ENCODE measurements around the gene OR2AG1.

Gene OR2AG1, protein sequence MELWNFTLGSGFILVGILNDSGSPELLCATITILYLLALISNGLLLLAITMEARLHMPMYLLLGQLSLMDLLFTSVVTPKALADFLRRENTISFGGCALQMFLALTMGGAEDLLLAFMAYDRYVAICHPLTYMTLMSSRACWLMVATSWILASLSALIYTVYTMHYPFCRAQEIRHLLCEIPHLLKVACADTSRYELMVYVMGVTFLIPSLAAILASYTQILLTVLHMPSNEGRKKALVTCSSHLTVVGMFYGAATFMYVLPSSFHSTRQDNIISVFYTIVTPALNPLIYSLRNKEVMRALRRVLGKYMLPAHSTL

DNA sequence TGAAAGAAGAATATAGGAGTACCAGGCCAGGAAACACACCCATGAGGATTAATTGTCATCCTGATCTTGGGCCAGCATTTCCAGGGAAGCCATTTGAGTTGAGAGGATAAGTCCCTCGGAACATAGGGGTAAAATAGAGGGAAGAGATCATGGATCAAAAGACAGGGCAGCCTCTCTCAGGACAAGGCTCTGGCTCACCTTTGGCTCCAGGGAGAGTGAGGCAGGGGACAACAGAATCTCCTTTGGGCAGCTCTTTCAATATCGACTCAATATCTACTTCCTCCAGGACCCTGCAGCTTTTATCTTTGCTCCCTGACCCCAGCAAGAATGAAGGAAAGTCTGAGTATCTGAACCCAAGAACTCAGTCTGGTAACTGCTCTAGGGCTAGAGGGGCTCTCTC is at the start of gene OR2AG1:
TSS of gene OR2AG1 (plus strand) at position 301 of the 400 bp plus-strand sequence. CDS start 2,018 bp downstream, outside the sequence.
- DNase-seq, result no peak

GRCh38 chr11:6733326-6734275 is 49.2 kb upstream of the OR2AG1 start:
- DNase-seq, result no peak

GRCh38 chr11:6734616-6735015 is 48.2 kb upstream of the OR2AG1 start:
- no peak for DNase-seq

DNA sequence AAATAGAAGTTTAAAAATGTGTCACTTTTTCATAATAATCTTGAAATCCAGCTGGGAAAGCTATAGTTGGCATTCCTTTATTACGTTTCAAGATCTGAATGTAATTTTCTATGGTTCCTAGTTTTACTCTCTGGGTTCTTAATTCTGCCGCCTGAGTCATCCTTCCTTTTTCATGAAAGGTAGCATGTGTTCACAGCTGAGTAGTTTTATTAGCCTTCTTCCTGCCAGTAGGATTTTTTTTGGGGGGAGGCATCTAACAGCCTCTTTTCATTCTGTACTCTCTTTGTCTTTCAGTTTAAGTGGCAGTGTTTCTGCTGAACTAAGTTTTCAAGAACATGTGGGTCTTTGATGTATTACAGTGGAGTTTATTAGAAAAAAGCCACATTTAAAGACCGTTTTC is 47.5 kb upstream of the OR2AG1 start:
- DNase-seq, result no peak

DNA sequence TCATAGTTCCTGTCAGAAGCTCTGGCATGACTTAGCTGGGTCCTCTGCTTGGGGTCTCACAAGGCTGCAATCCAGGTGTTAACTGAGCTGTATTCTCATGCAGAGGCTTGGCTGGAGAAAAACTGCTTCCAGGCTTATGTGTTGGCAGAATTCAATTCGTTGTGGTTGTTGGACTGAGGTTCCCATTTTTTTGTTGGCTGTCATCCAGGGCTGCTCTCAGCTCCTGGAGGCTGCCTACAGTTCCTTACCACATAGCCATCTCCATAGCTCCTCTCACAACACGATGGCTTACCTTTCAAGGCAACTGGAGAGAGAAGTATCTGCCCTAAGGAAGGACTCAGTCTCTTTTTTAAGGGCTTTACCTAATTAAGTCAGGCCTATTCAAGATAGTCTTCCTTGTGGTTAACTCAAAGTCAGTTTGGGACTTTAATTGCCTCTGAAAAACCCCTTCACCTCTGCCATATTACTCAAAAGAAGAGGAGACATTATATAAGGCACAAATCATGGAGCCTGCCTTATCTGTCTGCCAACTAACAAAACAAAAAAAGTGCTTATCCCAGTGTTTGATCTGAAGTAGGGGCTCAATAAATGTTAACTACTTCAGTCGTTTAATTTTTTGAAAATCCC is 46.2 kb upstream of the OR2AG1 start:
- DNase-seq, result no peak

GRCh38 chr11:6737872-6738466 is 44.9 kb upstream of the OR2AG1 start:
- DNase-seq, result peak; percentile 7

- DNase-seq, result no peak
Measured at GRCh38 chr11:6738590-6738989, 44.2 kb upstream of the OR2AG1 start.

DNA sequence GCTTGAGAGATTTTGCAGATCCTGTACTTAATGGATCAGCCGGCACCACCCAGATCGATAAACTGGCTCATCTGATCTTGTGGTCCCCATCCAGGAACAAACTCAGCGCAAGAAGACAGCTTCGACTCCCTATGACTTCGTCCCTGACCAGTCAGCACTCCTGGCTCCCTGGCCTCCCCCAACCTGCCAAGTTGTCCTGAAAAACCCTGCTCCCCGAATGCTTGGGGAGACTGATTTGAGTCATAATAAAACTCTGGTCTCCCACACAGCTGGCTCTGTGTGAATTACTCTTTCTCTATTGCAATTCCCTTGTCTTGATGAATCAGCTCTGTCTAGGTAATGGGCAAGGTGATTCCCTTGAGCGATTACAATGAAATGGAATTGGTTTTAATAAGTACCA is 40.6 kb upstream of the OR2AG1 start:
- no peak for DNase-seq

DNA sequence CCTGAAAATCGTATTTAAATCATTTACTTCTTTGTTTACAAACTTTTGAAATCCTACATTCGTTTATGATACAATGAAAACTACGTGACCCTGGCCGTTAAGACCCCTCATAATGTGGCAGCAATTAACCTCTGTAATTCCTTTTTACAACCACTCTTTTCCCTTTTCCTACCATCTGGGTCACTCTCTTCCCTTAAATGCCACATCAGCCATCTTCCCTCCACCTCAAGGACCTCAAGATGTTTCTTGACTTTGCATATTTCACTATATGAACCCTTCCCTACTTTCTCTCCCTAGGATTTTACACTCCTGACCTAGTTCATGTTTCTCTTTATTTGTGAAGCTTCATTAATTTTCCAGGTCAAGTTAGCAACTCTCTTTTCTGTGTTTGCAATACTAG is 37.8 kb upstream of the OR2AG1 start:
- no peak for DNase-seq

- DNase-seq, result no peak
Measured at GRCh38 chr11:6745465-6746015, 37.3 kb upstream of the OR2AG1 start.

DNA sequence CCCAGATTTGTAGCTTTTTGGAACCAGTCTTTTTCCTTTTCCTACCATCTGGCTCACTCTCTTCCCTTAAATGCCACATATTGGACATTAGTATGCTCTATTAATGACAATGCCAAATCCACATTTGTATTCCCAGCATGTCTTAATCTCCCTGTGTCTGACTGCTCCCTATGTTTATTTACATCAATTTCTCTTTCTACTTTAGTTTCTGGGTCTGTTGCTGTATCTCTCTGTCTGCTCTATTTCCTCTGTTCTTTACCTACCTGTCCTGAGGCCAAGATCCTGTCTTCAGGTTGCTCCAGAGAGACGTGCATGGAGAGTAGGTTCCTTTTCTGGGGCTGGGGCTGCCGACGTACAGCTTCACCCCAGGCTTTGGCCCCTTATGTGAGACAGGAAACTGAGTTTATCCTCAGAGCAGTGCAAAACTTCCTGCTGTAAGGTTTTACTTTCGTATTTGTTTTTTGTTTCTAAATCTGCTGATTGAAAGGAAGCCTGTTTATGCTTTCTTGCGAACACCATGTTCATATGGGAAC is 36.7 kb upstream of the OR2AG1 start:
- DNase-seq, result no peak

DNA sequence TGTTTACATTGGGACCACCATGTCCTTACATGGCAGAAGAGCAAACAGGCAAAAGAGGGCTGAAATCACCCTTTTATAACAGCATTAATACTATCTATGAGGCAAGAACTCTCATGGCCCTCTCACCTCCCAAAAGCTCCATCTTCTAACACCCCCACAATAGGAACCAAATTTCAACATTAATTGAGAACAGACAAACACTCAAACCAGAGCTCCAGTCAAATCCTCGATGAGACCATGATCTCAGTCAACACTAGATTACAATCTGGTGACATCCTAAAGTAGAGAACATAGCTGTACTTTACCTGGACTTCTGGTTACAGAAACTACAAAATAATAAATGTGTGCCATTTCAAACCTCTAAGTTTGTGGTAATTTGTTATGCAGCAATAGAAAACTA is 36.2 kb upstream of the OR2AG1 start:
- DNase-seq, result no peak

GRCh38 chr11:6747097-6747668 is 35.6 kb upstream of the OR2AG1 start:
- no peak for DNase-seq

GRCh38 chr11:6755303-6755952 is 27.4 kb upstream of the OR2AG1 start:
- DNase-seq, result no peak

DNA sequence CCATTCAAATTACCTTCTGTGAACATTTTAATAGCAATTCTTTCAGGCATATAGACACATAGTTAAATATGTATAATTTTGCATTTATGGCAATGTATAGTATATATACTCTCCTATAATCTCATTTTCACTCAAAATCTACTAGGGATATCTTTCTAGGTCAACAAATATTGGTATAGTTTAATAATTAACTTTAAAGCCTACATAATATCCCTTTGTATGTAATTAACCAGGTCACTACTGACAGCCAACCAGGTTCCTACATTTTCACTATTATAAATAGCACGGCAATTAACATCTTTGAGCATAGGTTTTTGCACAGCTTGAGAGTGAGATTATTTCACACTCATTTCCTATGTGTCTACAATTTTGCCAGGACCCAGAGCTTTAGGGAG is 26.9 kb upstream of the OR2AG1 start:
- DNase-seq, result no peak

- no peak for DNase-seq
Measured at GRCh38 chr11:6757373-6757967, 25.4 kb upstream of the OR2AG1 start.

DNA sequence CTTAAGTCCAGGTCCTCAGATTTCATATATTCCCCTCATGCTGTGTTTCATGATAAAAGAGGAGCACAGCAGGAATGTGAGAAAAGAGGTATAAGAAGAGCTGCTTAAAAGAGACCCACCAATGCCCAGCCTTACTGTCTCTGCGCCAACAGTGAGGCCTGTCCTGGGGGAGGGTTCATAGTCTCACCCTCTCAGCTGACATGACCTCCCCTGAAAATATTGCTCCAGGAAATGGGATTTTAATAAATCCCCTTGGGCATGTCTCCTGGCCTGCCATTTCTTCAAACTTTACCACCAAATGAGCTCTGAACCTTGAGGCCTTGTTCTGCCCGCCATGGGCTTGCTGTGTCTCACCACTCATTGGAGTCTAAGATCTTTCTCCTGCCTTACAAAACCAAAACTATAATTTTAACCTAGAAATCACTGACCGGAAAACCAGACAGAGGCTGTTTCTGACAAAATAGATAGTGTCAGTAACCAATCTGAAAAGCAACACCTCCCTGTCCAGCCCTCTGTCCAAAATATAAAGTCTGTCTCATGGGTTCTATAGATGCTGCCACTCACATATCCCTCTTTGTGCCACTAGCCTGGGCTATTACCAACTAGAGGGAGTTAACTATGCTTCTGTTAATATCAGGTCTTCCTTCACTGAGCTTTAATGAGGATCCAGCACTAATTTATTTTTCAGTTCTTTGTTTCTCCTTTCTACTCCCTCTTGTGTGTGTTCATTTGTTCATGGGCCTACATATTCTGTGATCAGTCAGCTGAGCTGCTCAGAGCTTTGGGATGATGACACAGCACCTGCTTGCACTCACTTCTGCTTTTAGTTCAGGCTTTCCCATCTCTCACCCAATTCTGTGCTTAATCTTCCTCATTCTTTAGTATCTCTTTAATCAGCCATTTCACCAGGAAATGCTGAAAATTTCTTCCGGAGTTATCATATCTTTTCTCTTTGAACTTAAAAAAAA is 10.6 kb upstream of the OR2AG1 start, which contains the start of gene OR2AG2:
TSS of gene OR2AG2 (minus strand) at position 51 of the 968 bp plus-strand sequence. CDS start 3,019 bp downstream, outside the sequence.
- DNase-seq, result no peak

GRCh38 chr11:6778518-6778917 is 4.3 kb upstream of the OR2AG1 start:
- no peak for DNase-seq

DNA sequence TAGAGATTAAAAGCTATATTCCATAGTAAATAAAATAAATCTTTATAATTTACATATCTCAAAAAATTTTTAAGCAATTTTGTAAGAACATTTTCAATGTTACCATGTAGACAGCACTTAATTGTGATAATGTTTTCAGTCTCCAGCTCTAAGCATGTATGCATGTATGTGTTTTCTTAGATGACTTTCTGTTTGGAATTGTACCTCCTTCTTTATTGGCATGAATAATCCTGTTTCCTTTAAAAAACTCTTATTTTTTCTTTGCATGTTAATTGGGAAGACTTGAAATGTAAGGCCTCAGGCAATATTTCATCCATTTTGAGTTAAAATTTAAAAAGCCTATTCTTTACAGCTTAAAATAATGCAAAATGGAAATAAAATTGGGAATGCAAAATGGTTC is 2.0 kb upstream of the OR2AG1 start:
- DNase-seq, result no peak

DNA sequence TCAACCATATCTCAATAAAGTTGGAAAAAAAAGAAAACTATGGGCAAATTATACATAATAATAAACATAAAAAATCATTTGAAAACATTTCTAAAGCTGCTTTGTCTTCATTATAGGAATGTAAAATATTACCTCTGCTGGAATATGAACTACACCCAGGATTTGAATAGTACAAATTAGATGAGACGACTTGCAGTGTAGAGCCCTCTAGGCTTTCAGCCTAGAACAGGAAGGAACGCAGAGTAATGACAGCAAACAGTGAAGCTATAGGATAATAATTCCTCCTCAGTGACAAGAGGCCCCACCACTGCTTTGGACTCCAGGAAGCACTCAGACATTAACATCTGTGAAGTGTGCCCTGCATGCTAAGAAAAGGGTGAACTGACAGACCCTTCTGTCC is 7.7 kb downstream of the OR2AG1 start:
- DNase-seq, result no peak
